IMR-90 (cell line): Measurements from ENCODE around the gene WAS. TPM values are rescaled to one million over a fixed set of nuclear protein-coding genes. Genes with fewer than 3 reads are reported as not detected.

ENCODE experiments used
- ATAC-seq: fragments of 200-7000 bp; cut with Tn5 transposase; 2 replicates; pipeline ENCODE4 v1.9.1; 2020; ENCODE audit warnings: low read depth, mild to moderate bottlenecking, moderate library complexity
- BruUV-seq: library from RNA; stranded (reverse); fragments of 400-500 nt; replicated peaks from 2 replicates; lab custom pipeline; 2021; lab: Mats Ljungman, UMichigan
- CTCF ChIA-PET: fragments of 300-600 bp; formaldehyde crosslinking; extraction: SDS; loops from one replicate; lab custom pipeline; 2021; ENCODE audit warnings: antibody characterized with exemption; lab: Yijun Ruan, JAX
- POLR2A ChIA-PET: fragments of 300-600 bp; sonication (Branson Sonifier 250); formaldehyde crosslinking; loops from one replicate; lab custom pipeline; 2022; ENCODE audit warnings: antibody characterized with exemption; ENCODE audit not compliant: unreplicated experiment; lab: Charles Lee
- DNase-seq: peaks from one replicate; pipeline ENCODE4 v3.0.0; 2013
- H2AFZ ChIP-seq: replicated peaks from 2 replicates; pipeline ENCODE3; 2013; ENCODE audit warnings: low read length, mild to moderate bottlenecking; ENCODE audit not compliant: poor library complexity
- H2AK5ac ChIP-seq: 2 replicates; pipeline ENCODE4 v1.6.1; 2013; ENCODE audit warnings: low read depth, low read length, inconsistent platforms
- H2AK9ac ChIP-seq: replicated peaks from 2 replicates; pipeline ENCODE3; 2013; ENCODE audit warnings: mild to moderate bottlenecking, low read depth, low read length, moderate library complexity; ENCODE audit not compliant: poor library complexity
- H2BK120ac ChIP-seq: 2 replicates; pipeline ENCODE4 v1.6.1; 2013; ENCODE audit warnings: low read depth, low read length, inconsistent platforms
- H2BK15ac ChIP-seq: 3 replicates; pipeline ENCODE4 v1.6.1; 2013; ENCODE audit warnings: low read depth, low read length, inconsistent platforms
- H2BK20ac ChIP-seq: 2 replicates; pipeline ENCODE4 v1.6.1; 2013; ENCODE audit warnings: low read depth, mild to moderate bottlenecking, inconsistent platforms, low read length, moderate library complexity
- H2BK5ac ChIP-seq: 2 replicates; pipeline ENCODE4 v1.6.1; 2013; ENCODE audit warnings: mild to moderate bottlenecking, low read depth, low read length, inconsistent platforms; ENCODE audit not compliant: poor library complexity, severe bottlenecking
- H3K14ac ChIP-seq: replicated peaks from 2 replicates; pipeline ENCODE4 v1.6.1; 2013; ENCODE audit warnings: low read depth, low read length, inconsistent platforms
- H3K18ac ChIP-seq: 2 replicates; pipeline ENCODE4 v1.6.1; 2013; ENCODE audit warnings: low read depth, low read length, control low read depth
- H3K23ac ChIP-seq: 2 replicates; pipeline ENCODE4 v1.6.1; 2013; ENCODE audit warnings: low read depth, low read length, inconsistent platforms
- H3K27ac ChIP-seq: 2 replicates; pipeline ENCODE4 v1.5.1; 2013; ENCODE audit warnings: mild to moderate bottlenecking, control low read depth, low read length; ENCODE audit not compliant: insufficient read depth
- H3K27me3 ChIP-seq: 2 replicates; pipeline ENCODE4 v1.6.1; 2013; ENCODE audit warnings: low read length; ENCODE audit not compliant: control insufficient read depth, insufficient read depth
- H3K36me3 ChIP-seq: 2 replicates; pipeline ENCODE4 v1.6.1; 2013; ENCODE audit warnings: low read length, mixed read lengths; ENCODE audit not compliant: control insufficient read depth, insufficient read depth
- H3K4ac ChIP-seq: 2 replicates; pipeline ENCODE4 v1.6.1; 2013; ENCODE audit warnings: low read depth, low read length, inconsistent platforms
- H3K4me1 ChIP-seq: 2 replicates; pipeline ENCODE4 v1.6.1; 2013; ENCODE audit warnings: low read length, mixed read lengths; ENCODE audit not compliant: control insufficient read depth, insufficient read depth
- H3K4me2 ChIP-seq: 2 replicates; pipeline ENCODE4 v1.6.1; 2013; ENCODE audit warnings: low read depth, mild to moderate bottlenecking, control low read depth, low read length, moderate library complexity
- H3K4me3 ChIP-seq: 2 replicates; pipeline ENCODE4 v1.5.1; 2013; ENCODE audit warnings: low read depth, mild to moderate bottlenecking, control low read depth, low read length, moderate library complexity; ENCODE audit not compliant: insufficient read depth
- H3K56ac ChIP-seq: 2 replicates; pipeline ENCODE4 v1.6.1; 2013; ENCODE audit warnings: low read length, inconsistent platforms; ENCODE audit not compliant: insufficient read depth; ENCODE audit errors: extremely low read depth
- H3K79me1 ChIP-seq, 2 experiments: 2 replicates each; pipeline ENCODE4 v1.6.1; 2013; ENCODE audit warnings: low read length in 2 of 2, inconsistent platforms in 1 of 2, low read depth in 1 of 2
- H3K9ac ChIP-seq: 2 replicates; pipeline ENCODE4 v1.6.1; 2013; ENCODE audit warnings: low read depth, low read length, control low read depth
- H3K9me1 ChIP-seq: 2 replicates; pipeline ENCODE4 v1.6.1; 2013; ENCODE audit warnings: low read length, inconsistent platforms; ENCODE audit not compliant: insufficient read depth
- H3K9me3 ChIP-seq: 2 replicates; pipeline ENCODE4 v1.6.1; 2013; ENCODE audit warnings: low read length; ENCODE audit not compliant: control insufficient read depth, insufficient read depth
- H4K20me1 ChIP-seq: 2 replicates; pipeline ENCODE4 v1.6.1; 2013; ENCODE audit warnings: low read length, inconsistent platforms; ENCODE audit not compliant: insufficient read depth
- H4K5ac ChIP-seq: 2 replicates; pipeline ENCODE4 v1.6.1; 2013; ENCODE audit warnings: mild to moderate bottlenecking, low read depth, low read length, control low read depth
- H4K8ac ChIP-seq, 2 experiments: 2 replicates each; pipeline ENCODE4 v1.6.1; 2013; ENCODE audit warnings: low read depth in 2 of 2, low read length in 2 of 2, control low read depth in 1 of 2, inconsistent platforms in 1 of 2
- H4K91ac ChIP-seq: 2 replicates; pipeline ENCODE4 v1.6.1; 2013; ENCODE audit warnings: low read depth, low read length, inconsistent platforms; ENCODE audit not compliant: insufficient read depth
- BHLHE40 ChIP-seq: fragments of 150-350 bp; IDR thresholded peaks from 2 replicates; pipeline ENCODE4 v1.6.1; 2016; ENCODE audit warnings: mild to moderate bottlenecking, low read depth, low read length
- CEBPB ChIP-seq: IDR thresholded peaks from 2 replicates; pipeline ENCODE4 v1.6.1; 2012; ENCODE audit warnings: low read depth, low read length, improper control_type of control experiment
- CHD1 ChIP-seq: IDR thresholded peaks from 2 replicates; pipeline ENCODE4 v1.6.1; 2012; ENCODE audit warnings: low read depth, low read length, improper control_type of control experiment
- CTCF ChIP-seq: conservative IDR thresholded peaks from 2 replicates; pipeline ENCODE4 v1.5.1; 2012; ENCODE audit warnings: mild to moderate bottlenecking, low read depth, low read length, improper control_type of control experiment
- ELK1 ChIP-seq: fragments of 150-350 bp; IDR thresholded peaks from 2 replicates; pipeline ENCODE4 v1.6.1; 2016; ENCODE audit warnings: low read depth, mild to moderate bottlenecking, low read length, moderate library complexity, borderline replicate concordance
- FOS ChIP-seq: fragments of 150-350 bp; IDR thresholded peaks from 2 replicates; pipeline ENCODE4 v1.6.1; 2016; ENCODE audit warnings: low read depth, low read length
- MAFK ChIP-seq: IDR thresholded peaks from 2 replicates; pipeline ENCODE4 v1.6.1; 2012; ENCODE audit warnings: low read depth, low read length, improper control_type of control experiment
- MAZ ChIP-seq: IDR thresholded peaks from 2 replicates; pipeline ENCODE4 v1.6.1; 2012; ENCODE audit warnings: low read depth, mild to moderate bottlenecking, low read length, improper control_type of control experiment, moderate library complexity, borderline replicate concordance
- MXI1 ChIP-seq: IDR thresholded peaks from 2 replicates; pipeline ENCODE4 v1.6.1; 2012; ENCODE audit warnings: low read depth, mild to moderate bottlenecking, low read length, moderate library complexity, borderline replicate concordance
- NFE2L2 ChIP-seq: fragments of 150-350 bp; IDR thresholded peaks from 2 replicates; pipeline ENCODE4 v1.6.1; 2016; ENCODE audit warnings: low read depth, mild to moderate bottlenecking, low read length
- POLR2A ChIP-seq: IDR thresholded peaks from 2 replicates; pipeline ENCODE4 v1.6.1; 2012; ENCODE audit warnings: mild to moderate bottlenecking, low read depth, low read length
- RAD21 ChIP-seq: IDR thresholded peaks from 2 replicates; pipeline ENCODE4 v1.6.1; 2012; ENCODE audit warnings: low read length, improper control_type of control experiment
- RCOR1 ChIP-seq: IDR thresholded peaks from 2 replicates; pipeline ENCODE4 v1.6.1; 2012; ENCODE audit warnings: mild to moderate bottlenecking, low read length, improper control_type of control experiment; ENCODE audit not compliant: insufficient replicate concordance
- RFX5 ChIP-seq: IDR thresholded peaks from 2 replicates; pipeline ENCODE4 v1.8.0; 2012; ENCODE audit warnings: low read depth, mild to moderate bottlenecking, low read length, moderate library complexity
- SMC3 ChIP-seq: fragments of 150-350 bp; IDR thresholded peaks from 2 replicates; pipeline ENCODE4 v1.6.1; 2016; ENCODE audit warnings: low read depth, mild to moderate bottlenecking, antibody characterized with exemption, low read length, moderate library complexity
- USF2 ChIP-seq: fragments of 150-350 bp; IDR thresholded peaks from 2 replicates; pipeline ENCODE4 v1.6.1; 2017; ENCODE audit warnings: mild to moderate bottlenecking, antibody characterized with exemption, low read length, low read depth
- WGBS, 2 experiments: methylation state at CpG; one replicate each; pipeline versions ENCODE4 v1.1.5 to v1.1.7; 2013; ENCODE audit warnings: missing lambda C conversion rate in 2 of 2; ENCODE audit not compliant: insufficient read length in 1 of 2; ENCODE audit errors: extremely low coverage in 2 of 2; 5-methylcytosine and 5-hydroxymethylcytosine counted together
- dilution Hi-C: fragments of 300-500 bp; cut with HindIII; formaldehyde crosslinking; loops from one replicate; pipeline ENCODE4 v1.14.3; 2018; ENCODE audit warnings: low sequenced_read_pairs; ENCODE audit not compliant: unreplicated experiment
- in situ Hi-C: fragments of 300-500 bp; cut with MboI; formaldehyde crosslinking; loops from 3 replicates; pipeline ENCODE4 v1.14.3; 2019; ENCODE audit warnings: low sequenced_read_pairs, inconsistent platforms, mixed read lengths
- intact Hi-C: fragments of 100-400 bp; cut with micrococcal nuclease; formaldehyde crosslinking; loops from 2 replicates; pipeline ENCODE4 v1.10.0; 2022
- polyA plus RNA-seq, 3 experiments: library from polyadenylated mRNA; depleted of rRNA; stranded (reverse); fragments of >200 nt; gene quantifications; 2 replicates each; pipeline ENCODE4 v1.2.3, GENCODE V29; 2012; ENCODE audit warnings: low replicate concordance in 1 of 3
- total RNA-seq: library from RNA; depleted of rRNA; stranded (reverse); fragments of >200 nt; gene quantifications from 2 replicates; pipeline ENCODE4 v1.2.3, GENCODE V29; 2012

Gene WAS
- total and polyA plus RNA-seq, 2 of the 4 experiments (the other 2 are of a cell fraction), result 0.14 TPM; not detected in 1

GRCh38 chrX:48689208-48689920 lies 5.8 kb downstream of the WAS start:
- Histone ChIP-seq H3K4me3 (no peak overlapping the region), H3K9ac (no peak overlapping the region), H4K20me1 (no peaks in the 10 kb centered on the region), H3K9me3 (no peaks in the 10 kb centered on the region), H2AK9ac (no peak overlapping the region), H2BK5ac (no peak overlapping the region), H2BK120ac (no peak overlapping the region), H3K9me1 (no peaks in the 10 kb centered on the region), H3K18ac (no peak overlapping the region), H2AK5ac (no peak overlapping the region), H3K36me3 (no peaks in the 10 kb centered on the region), H2BK20ac (no peak overlapping the region), H2AFZ (no peak overlapping the region), H4K5ac (no peak overlapping the region), H3K56ac (no peak overlapping the region), H3K27ac (no peak overlapping the region), H3K14ac (no peak overlapping the region), H3K79me1 (no peaks in the 10 kb centered on the region), H4K91ac (no peak overlapping the region), H3K4me2 (no peak overlapping the region), H3K4me1 (no peaks in the 10 kb centered on the region), H3K4ac (no peak overlapping the region), H3K23ac (no peak overlapping the region), H3K27me3 (peaks cover 7% of the 10 kb centered on the region; the same call in 1 of the 2 replicates), H2BK15ac (no peak overlapping the region), H4K8ac (no peak overlapping the region)
- POLR2A ChIA-PET, result no interaction called here
- BruUV-seq, result no TSS peak
- dilution Hi-C loops (no loop called here), intact Hi-C loops (no loop called here), in situ Hi-C loops (no loop called here)
- DNase-seq (no peak), ATAC-seq (no peak)
- 0% methylated on average over 1 of the region's 11 CpGs; no CpG with 5 or more reads in 1 of the 2 experiments for WGBS, 2 experiments
- CTCF ChIA-PET, result no interaction called here
- TF ChIP-seq RFX5 (no peak), CEBPB (no peak), ELK1 (no peak), RCOR1 (no peak), MAFK (no peak), USF2 (no peak), SMC3 (no peak), NFE2L2 (no peak), RAD21 (no peak), FOS (no peak), CTCF (no peak), MAZ (no peak), POLR2A (no peak), CHD1 (no peak), MXI1 (no peak), BHLHE40 (no peak)
